HCT116 (cell line): ENCODE data around the gene SDK2. TPM values are rescaled to one million over a fixed set of nuclear protein-coding genes. Genes with fewer than 3 reads are reported as not detected.

Experiments
- ATAC-seq: fragments of 200-7000 bp; cut with Tn5 transposase; 2 replicates; pipeline ENCODE4 v1.9.1; 2020; ENCODE audit warnings: mild to moderate bottlenecking, moderate library complexity
- BruUV-seq: library from RNA; stranded (reverse); fragments of 400-500 nt; replicated peaks from 2 replicates; lab custom pipeline; 2021; lab: Mats Ljungman, UMichigan
- CTCF ChIA-PET: fragments of 300-600 bp; sonication (Branson Sonifier 250); formaldehyde crosslinking; loops from one replicate; lab custom pipeline; 2021; ENCODE audit warnings: antibody characterized with exemption; lab: Charles Lee
- POLR2A ChIA-PET: fragments of 300-600, 350-600 bp; sonication (Branson Sonifier 250); formaldehyde crosslinking; loops from one replicate; lab custom pipeline; 2021; ENCODE audit warnings: antibody characterized with exemption; lab: Charles Lee
- RAD21 ChIA-PET, 2 experiments: fragments of 300-600 bp; sonication (Branson Sonifier 250); formaldehyde crosslinking; loops; one replicate each; lab custom pipeline; 2023; ENCODE audit warnings: low total read pairs in 2 of 2; ENCODE audit not compliant: uncharacterized antibody in 2 of 2, unreplicated experiment in 2 of 2, low non-redundant PET in 1 of 2; lab: Charles Lee
- DNase-seq: peaks from one replicate; pipeline ENCODE4 v3.0.0-alpha.2; 2010; ENCODE audit warnings: low read depth, low spot score
- H2AFZ ChIP-seq: fragments of 200-600 bp; shearing (Covaris generic), sonication (generic); 2 replicates; pipeline ENCODE4 v1.6.1; 2017; ENCODE audit warnings: low read depth, mixed run types, mixed read lengths, antibody characterized with exemption, low read length; ENCODE audit not compliant: poor library complexity, severe bottlenecking
- H3K27ac ChIP-seq: 2 replicates; pipeline ENCODE4 v1.5.1; 2012; ENCODE audit warnings: low read depth, low read length
- H3K27me3 ChIP-seq: fragments of 200-600 bp; sonication (generic); 2 replicates; pipeline ENCODE4 v1.6.1; 2016; ENCODE audit warnings: mixed run types, low read length, mixed read lengths; ENCODE audit not compliant: insufficient read depth
- H3K36me3 ChIP-seq, 2 experiments: fragments of 200-500 bp in 1 of 2; fragments of 200-600 bp in 1 of 2; sonication (Bioruptor generic) in 1 of 2; sonication (generic) in 1 of 2; 2 replicates each; pipeline versions ENCODE4 v1.5.1 to v1.6.1; 2014 to 2016; ENCODE audit warnings: low read length in 2 of 2, inconsistent platforms in 1 of 2, mixed read lengths in 1 of 2, mixed run types in 1 of 2; ENCODE audit not compliant: insufficient read depth in 2 of 2, control insufficient read depth in 1 of 2
- H3K4me1 ChIP-seq, 2 experiments: fragments of 200-600 bp in 1 of 2; sonication (generic) in 1 of 2; 2 replicates each; pipeline versions ENCODE4 v1.5.1 to v1.6.1; 2012 to 2017; ENCODE audit warnings: low read length in 2 of 2, inconsistent platforms in 1 of 2, mild to moderate bottlenecking in 1 of 2, mixed read lengths in 1 of 2, mixed run types in 1 of 2, moderate library complexity in 1 of 2; ENCODE audit not compliant: insufficient read depth in 2 of 2, control insufficient read depth in 1 of 2
- H3K4me2 ChIP-seq: fragments of 200-600 bp; sonication (generic); 2 replicates; pipeline ENCODE4 v1.6.1; 2017; ENCODE audit warnings: mixed run types, low read length, mixed read lengths
- H3K4me3 ChIP-seq, 2 experiments: fragments of 200-600 bp in 1 of 2; sonication (generic) in 1 of 2; replicated peaks in 1 of 2; 2 replicates each; pipeline ENCODE4 v1.5.1; 2011 to 2016; ENCODE audit warnings: low read length in 2 of 2, control low read depth in 1 of 2, low read depth in 1 of 2, mild to moderate bottlenecking in 1 of 2, mixed read lengths in 1 of 2, mixed run types in 1 of 2
- H3K79me2 ChIP-seq: fragments of 200-600 bp; sonication (generic); 2 replicates; pipeline ENCODE4 v1.6.1; 2017; ENCODE audit warnings: mild to moderate bottlenecking, mixed run types, low read length, moderate library complexity, mixed read lengths; ENCODE audit not compliant: insufficient read depth
- H3K9ac ChIP-seq: fragments of 200-600 bp; sonication (generic); 2 replicates; pipeline ENCODE4 v1.6.1; 2016; ENCODE audit warnings: low read length, mixed read lengths
- H3K9me2 ChIP-seq: fragments of 200-600 bp; sonication (generic), shearing (Covaris generic); 2 replicates; pipeline ENCODE4 v1.6.1; 2017; ENCODE audit warnings: mixed run types, mild to moderate bottlenecking, moderate library complexity; ENCODE audit not compliant: insufficient read depth
- H3K9me3 ChIP-seq, 2 experiments: fragments of 200-500 bp in 1 of 2; fragments of 200-600 bp in 1 of 2; sonication (Bioruptor generic) in 1 of 2; sonication (generic) in 1 of 2; 2 replicates each; pipeline ENCODE4 v1.6.1; 2014 to 2017; ENCODE audit warnings: low read length in 2 of 2, mixed read lengths in 2 of 2, inconsistent platforms in 1 of 2, low read depth in 1 of 2, mild to moderate bottlenecking in 1 of 2, mixed run types in 1 of 2, moderate library complexity in 1 of 2; ENCODE audit not compliant: control insufficient read depth in 1 of 2, insufficient read depth in 1 of 2
- H4K20me1 ChIP-seq: fragments of 200-600 bp; sonication (generic), shearing (Covaris generic); 2 replicates; pipeline ENCODE4 v1.6.1; 2017; ENCODE audit warnings: mixed run types, mild to moderate bottlenecking, moderate library complexity; ENCODE audit not compliant: insufficient read depth
- CEBPB ChIP-seq: IDR thresholded peaks from 2 replicates; pipeline ENCODE4 v1.6.1; 2012; ENCODE audit warnings: low read depth
- EGR1 ChIP-seq: IDR thresholded peaks from 2 replicates; pipeline ENCODE4 v1.6.1; 2012; ENCODE audit warnings: low read depth
- ELF1 ChIP-seq: IDR thresholded peaks from 2 replicates; pipeline ENCODE4 v1.6.1; 2012; ENCODE audit warnings: low read depth, borderline replicate concordance
- SP1 ChIP-seq: IDR thresholded peaks from 2 replicates; pipeline ENCODE4 v1.6.1; 2012; ENCODE audit warnings: low read depth
- YY1 ChIP-seq: IDR thresholded peaks from 2 replicates; pipeline ENCODE4 v1.6.1; 2011; ENCODE audit warnings: low read length, low read depth, moderate library complexity, mild to moderate bottlenecking; ENCODE audit not compliant: insufficient replicate concordance; ENCODE audit errors: extremely low read depth
- ZFX ChIP-seq: fragments of 450-650 bp; IDR thresholded peaks from 2 replicates; pipeline ENCODE4 v1.6.1; 2017
- intact Hi-C: fragments of 100-400 bp; cut with micrococcal nuclease; formaldehyde crosslinking; loops from 2 replicates; pipeline ENCODE4 v1.10.0; 2022
- total RNA-seq: library from RNA; stranded (reverse); gene quantifications from one replicate; pipeline ENCODE4 v1.2.1, GENCODE V29; 2021; ENCODE audit not compliant: unreplicated experiment
- TF ChIP-seq, protein P1 (sequence below): IDR thresholded peaks from 2 replicates; pipeline ENCODE4 v1.6.1; 2012
- TF ChIP-seq, protein P2 (sequence below): IDR thresholded peaks from 2 replicates; pipeline ENCODE4 v1.6.1; 2012
- TF ChIP-seq, protein P3 (sequence below): IDR thresholded peaks from 2 replicates; pipeline ENCODE4 v1.6.1; 2011; ENCODE audit warnings: mild to moderate bottlenecking, low read length, moderate library complexity; ENCODE audit not compliant: insufficient replicate concordance; ENCODE audit errors: extremely low read depth

SDK2 gene
- total RNA-seq, 1 experiment from 2014 or later, result 0.10 TPM

DNA sequence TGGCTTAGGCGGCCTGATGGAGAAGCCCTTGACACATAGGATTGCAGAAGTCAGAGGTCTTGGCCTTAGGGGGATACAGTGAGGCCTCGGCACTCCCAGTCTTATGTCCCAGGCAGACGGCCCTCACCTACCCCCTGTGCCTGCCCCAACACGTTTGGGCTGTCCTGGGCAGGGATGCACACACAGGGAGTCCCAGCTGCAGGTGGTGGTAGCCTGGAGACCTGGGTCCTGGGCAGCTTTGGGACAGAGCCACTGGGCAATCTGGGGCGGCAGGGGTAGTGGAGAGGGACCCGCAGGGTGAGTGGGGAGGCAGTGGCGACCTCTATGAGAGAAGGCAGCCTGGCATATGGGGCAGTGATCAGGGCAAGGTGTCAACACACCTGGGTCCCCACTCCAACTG is 48.3 kb downstream of the SDK2 start:
- no peaks in the 10 kb centered on the region for H3K79me2 ChIP-seq
- H3K4me2 ChIP-seq, result no peak overlapping the region
- H3K36me3 ChIP-seq, result no peaks in the 10 kb centered on the region
- ChIA-PET CTCF (no interaction called here), POLR2A (no interaction called here), RAD21 (no interaction called here)
- H3K27ac ChIP-seq, result no peak overlapping the region
- H2AFZ ChIP-seq, result no peak overlapping the region
- H3K4me3 ChIP-seq, result no peak overlapping the region
- TF ChIP-seq SP1 (no peak), CEBPB (no peak), YY1 (no peak), ZFX (no peak), ELF1 (no peak), EGR1 (no peak)
- TF ChIP-seq, protein P1, sequence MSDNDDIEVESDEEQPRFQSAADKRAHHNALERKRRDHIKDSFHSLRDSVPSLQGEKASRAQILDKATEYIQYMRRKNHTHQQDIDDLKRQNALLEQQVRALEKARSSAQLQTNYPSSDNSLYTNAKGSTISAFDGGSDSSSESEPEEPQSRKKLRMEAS, result no peak
- TF ChIP-seq, protein P2, sequence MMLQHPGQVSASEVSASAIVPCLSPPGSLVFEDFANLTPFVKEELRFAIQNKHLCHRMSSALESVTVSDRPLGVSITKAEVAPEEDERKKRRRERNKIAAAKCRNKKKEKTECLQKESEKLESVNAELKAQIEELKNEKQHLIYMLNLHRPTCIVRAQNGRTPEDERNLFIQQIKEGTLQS, result no peak
- TF ChIP-seq, protein P3, sequence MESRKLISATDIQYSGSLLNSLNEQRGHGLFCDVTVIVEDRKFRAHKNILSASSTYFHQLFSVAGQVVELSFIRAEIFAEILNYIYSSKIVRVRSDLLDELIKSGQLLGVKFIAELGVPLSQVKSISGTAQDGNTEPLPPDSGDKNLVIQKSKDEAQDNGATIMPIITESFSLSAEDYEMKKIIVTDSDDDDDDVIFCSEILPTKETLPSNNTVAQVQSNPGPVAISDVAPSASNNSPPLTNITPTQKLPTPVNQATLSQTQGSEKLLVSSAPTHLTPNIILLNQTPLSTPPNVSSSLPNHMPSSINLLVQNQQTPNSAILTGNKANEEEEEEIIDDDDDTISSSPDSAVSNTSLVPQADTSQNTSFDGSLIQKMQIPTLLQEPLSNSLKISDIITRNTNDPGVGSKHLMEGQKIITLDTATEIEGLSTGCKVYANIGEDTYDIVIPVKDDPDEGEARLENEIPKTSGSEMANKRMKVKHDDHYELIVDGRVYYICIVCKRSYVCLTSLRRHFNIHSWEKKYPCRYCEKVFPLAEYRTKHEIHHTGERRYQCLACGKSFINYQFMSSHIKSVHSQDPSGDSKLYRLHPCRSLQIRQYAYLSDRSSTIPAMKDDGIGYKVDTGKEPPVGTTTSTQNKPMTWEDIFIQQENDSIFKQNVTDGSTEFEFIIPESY, result no peak
- H3K27me3 ChIP-seq, result no peaks in the 10 kb centered on the region
- H4K20me1 ChIP-seq, result no peaks in the 10 kb centered on the region
- no TSS peak for BruUV-seq
- no peaks in the 10 kb centered on the region for H3K4me1 ChIP-seq
- DNase-seq (no peak), ATAC-seq (peak; percentile 7; the same call in 1 of the 2 replicates)
- intact Hi-C loops, result loop anchor here (1.0 to 10.0 kb wide), 3 partner anchors 119 to 399 kb away; no protein-coding TSS in a partner anchor
- H3K9me2 ChIP-seq, result no peaks in the 10 kb centered on the region
- H3K9ac ChIP-seq, result no peak overlapping the region
- no peaks in the 10 kb centered on the region for H3K9me3 ChIP-seq
